ENCODE measurements around the gene FMC1. TPM values are rescaled to one million over a fixed set of nuclear protein-coding genes. Genes with fewer than 3 reads are reported as not detected.

Gene FMC1

DNA sequence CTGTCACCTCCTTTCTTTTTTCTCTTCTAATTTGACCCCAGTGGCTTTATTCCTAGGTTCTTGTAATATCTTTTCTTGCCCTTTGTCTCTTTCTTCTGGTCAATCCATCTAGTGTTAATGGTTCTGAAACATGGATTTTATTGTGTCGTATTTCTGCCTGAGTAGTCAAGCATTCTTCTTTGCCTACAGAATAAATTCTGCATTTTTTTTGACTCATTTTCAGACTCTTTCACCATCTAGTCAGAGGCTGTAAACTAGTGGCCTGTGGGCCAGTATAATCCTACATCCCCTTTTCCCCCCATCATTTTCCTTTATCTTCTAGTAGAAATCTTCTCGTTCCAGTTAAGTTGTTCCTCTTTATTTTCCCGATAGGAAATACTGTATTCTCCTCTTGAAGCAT is 48.0 kb downstream of the FMC1 start:
- no peak overlapping the region for H4K8ac ChIP-seq (ENCODE audit: low read depth, low read length)
- peaks cover 3% of the 10 kb centered on the region for H3K79me1 ChIP-seq (ENCODE audit: low read length)
- WGBS (ENCODE audit: extremely low coverage, insufficient coverage, low lambda C conversion rate): no CpG with 5 or more reads among the region's 3 CpGs
- H3K18ac ChIP-seq (ENCODE audit: low read length): no peak overlapping the region
- no peak overlapping the region for H3K23ac ChIP-seq (ENCODE audit: low read length)
- no peaks in the 10 kb centered on the region for H3K36me3 ChIP-seq (ENCODE audit: control insufficient read depth, insufficient read depth, low read length)
- no peak overlapping the region for H2BK5ac ChIP-seq (ENCODE audit: low read length)
- no peaks in the 10 kb centered on the region for H3K27me3 ChIP-seq (ENCODE audit: insufficient read depth, low read length, poor library complexity)
- no peak overlapping the region for H3K4me3 ChIP-seq (ENCODE audit: low read length)
- peaks cover 4% of the 10 kb centered on the region for H3K79me2 ChIP-seq (ENCODE audit: control insufficient read depth, insufficient read depth, low read length)
- H2BK120ac ChIP-seq (ENCODE audit: low read depth, low read length): no peak overlapping the region
- DNase-seq: no peak
- H3K56ac ChIP-seq (ENCODE audit: low read length): no peak overlapping the region
- no peaks in the 10 kb centered on the region for H3K4me1 ChIP-seq (ENCODE audit: control insufficient read depth, low read depth, low read length)
- H4K5ac ChIP-seq (ENCODE audit: low read length): no peak overlapping the region
- H3K9ac ChIP-seq (ENCODE audit: low read length): no peak overlapping the region
- no peak overlapping the region for H3K4me2 ChIP-seq (ENCODE audit: low read length)
- no peak overlapping the region for H3K27ac ChIP-seq (ENCODE audit: low read depth, low read length)
- no peak overlapping the region for H2AK5ac ChIP-seq (ENCODE audit: low read length)
- no peak overlapping the region for H3K4ac ChIP-seq (ENCODE audit: low read depth, low read length)
- H2BK15ac ChIP-seq (replicated peaks; ENCODE audit: low read depth): no peak overlapping the region

DNA sequence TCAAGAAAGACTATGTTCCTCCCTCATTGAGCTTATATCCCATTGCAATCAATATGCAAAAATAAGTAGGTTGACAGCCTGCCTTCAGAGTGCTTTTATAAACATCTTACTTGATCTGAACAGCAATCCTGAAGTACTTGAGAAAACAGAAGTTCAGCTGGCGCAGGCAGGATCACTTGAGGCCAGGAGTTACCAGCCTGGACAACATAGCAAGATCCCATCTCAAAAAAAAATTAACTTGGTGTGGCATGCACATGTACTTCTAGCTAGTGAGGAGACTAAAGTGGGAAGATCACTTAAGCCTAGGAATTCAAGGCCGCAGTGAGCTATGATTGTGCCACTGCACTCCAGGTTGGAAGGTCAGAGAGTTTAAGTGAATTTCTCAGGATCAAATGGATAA is 48.6 kb downstream of the FMC1 start:
- H3K4me3 ChIP-seq (ENCODE audit: low read length): no peak overlapping the region
- H2BK5ac ChIP-seq (ENCODE audit: low read length): no peak overlapping the region
- H3K27ac ChIP-seq (ENCODE audit: low read depth, low read length): no peak overlapping the region
- H2BK120ac ChIP-seq (ENCODE audit: low read depth, low read length): no peak overlapping the region
- H3K4me1 ChIP-seq (ENCODE audit: control insufficient read depth, low read depth, low read length): no peaks in the 10 kb centered on the region
- WGBS (ENCODE audit: extremely low coverage, insufficient coverage, low lambda C conversion rate): no CpG with 5 or more reads among the region's 2 CpGs
- H3K23ac ChIP-seq (ENCODE audit: low read length): no peak overlapping the region
- peaks cover 4% of the 10 kb centered on the region for H3K79me2 ChIP-seq (ENCODE audit: control insufficient read depth, insufficient read depth, low read length)
- no peak overlapping the region for H3K9ac ChIP-seq (ENCODE audit: low read length)
- H3K4ac ChIP-seq (ENCODE audit: low read depth, low read length): no peak overlapping the region
- no peak overlapping the region for H3K4me2 ChIP-seq (ENCODE audit: low read length)
- no peak overlapping the region for H4K8ac ChIP-seq (ENCODE audit: low read depth, low read length)
- H2BK15ac ChIP-seq (replicated peaks; ENCODE audit: low read depth): no peak overlapping the region
- H3K79me1 ChIP-seq (ENCODE audit: low read length): peaks cover 2% of the 10 kb centered on the region
- H3K56ac ChIP-seq (ENCODE audit: low read length): no peak overlapping the region
- no peaks in the 10 kb centered on the region for H3K36me3 ChIP-seq (ENCODE audit: control insufficient read depth, insufficient read depth, low read length)
- no peak overlapping the region for H4K5ac ChIP-seq (ENCODE audit: low read length)
- H2AK5ac ChIP-seq (ENCODE audit: low read length): no peak overlapping the region
- no peak overlapping the region for H3K18ac ChIP-seq (ENCODE audit: low read length)
- no peaks in the 10 kb centered on the region for H3K27me3 ChIP-seq (ENCODE audit: insufficient read depth, low read length, poor library complexity)
- no peak for DNase-seq

DNA sequence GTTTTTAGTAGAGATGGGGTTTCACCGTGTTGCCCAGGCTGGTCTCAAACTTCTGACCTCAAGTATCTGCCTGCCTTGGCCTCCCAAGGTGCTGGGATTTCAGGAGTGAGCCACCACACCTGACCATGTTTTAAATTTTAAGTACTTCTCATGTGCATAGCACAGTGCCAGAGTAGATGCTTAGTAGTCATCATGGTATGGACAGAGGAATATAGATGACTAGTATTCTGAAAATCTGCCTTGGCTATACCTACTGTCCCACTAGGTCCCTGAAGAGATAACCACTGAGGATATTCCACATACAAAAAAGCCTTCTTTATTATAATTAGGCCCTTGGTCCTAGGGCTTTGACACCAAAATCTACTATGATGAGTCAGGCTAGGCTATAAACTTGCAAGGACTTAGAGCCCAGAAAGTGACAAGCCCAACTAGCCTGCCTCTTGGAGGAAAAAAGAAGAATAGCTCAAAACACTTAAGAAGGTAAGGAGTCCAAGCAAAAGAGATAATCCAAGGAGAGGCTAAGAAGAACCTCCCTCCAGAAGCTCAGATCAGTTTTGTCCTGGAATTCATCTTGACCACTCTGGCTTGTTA is 52.6 kb downstream of the FMC1 start:
- WGBS (ENCODE audit: extremely low coverage, insufficient coverage, low lambda C conversion rate): no CpG with 5 or more reads among the region's 1 CpG
- H3K79me1 ChIP-seq (ENCODE audit: low read length): peaks cover 1% of the 10 kb centered on the region
- no peaks in the 10 kb centered on the region for H3K36me3 ChIP-seq (ENCODE audit: control insufficient read depth, insufficient read depth, low read length)

DNA sequence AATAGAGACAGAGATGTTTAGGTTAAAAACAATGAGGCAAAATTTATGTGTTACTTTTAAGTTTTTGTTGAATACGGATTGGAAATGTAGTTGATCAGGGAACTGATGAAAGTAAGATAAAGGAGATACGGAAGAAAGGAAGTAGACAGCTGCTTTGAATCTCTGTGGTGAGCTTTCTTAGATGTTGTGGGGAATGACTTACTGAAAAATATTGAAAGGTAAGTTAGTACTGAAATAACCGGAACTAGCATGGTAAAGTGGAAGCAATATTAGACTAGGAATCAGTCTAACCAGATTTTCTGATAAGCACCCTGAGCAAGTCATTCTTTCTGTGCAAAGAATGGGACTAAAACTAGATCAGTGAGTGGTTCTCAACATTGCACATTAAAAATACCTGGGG is 53.4 kb downstream of the FMC1 start:
- no peak overlapping the region for H2AK5ac ChIP-seq (ENCODE audit: low read length)
- H2BK15ac ChIP-seq (replicated peaks; ENCODE audit: low read depth): no peak overlapping the region
- H4K8ac ChIP-seq (ENCODE audit: low read depth, low read length): no peak overlapping the region
- no peak for DNase-seq
- no peak overlapping the region for H3K56ac ChIP-seq (ENCODE audit: low read length)
- H3K79me2 ChIP-seq (ENCODE audit: control insufficient read depth, insufficient read depth, low read length): peaks cover 7% of the 10 kb centered on the region
- no peaks in the 10 kb centered on the region for H3K4me1 ChIP-seq (ENCODE audit: control insufficient read depth, low read depth, low read length)
- 100% methylated on average over 2 of the region's 3 CpGs for WGBS (ENCODE audit: extremely low coverage, insufficient coverage, low lambda C conversion rate)
- H3K27ac ChIP-seq (ENCODE audit: low read depth, low read length): no peak overlapping the region
- H3K4me3 ChIP-seq (ENCODE audit: low read length): no peak overlapping the region
- H3K4ac ChIP-seq (ENCODE audit: low read depth, low read length): no peak overlapping the region
- H3K18ac ChIP-seq (ENCODE audit: low read length): no peak overlapping the region
- H2BK120ac ChIP-seq (ENCODE audit: low read depth, low read length): no peak overlapping the region
- no peak overlapping the region for H3K9ac ChIP-seq (ENCODE audit: low read length)
- H3K27me3 ChIP-seq (ENCODE audit: insufficient read depth, low read length, poor library complexity): no peaks in the 10 kb centered on the region
- H4K5ac ChIP-seq (ENCODE audit: low read length): no peak overlapping the region
- no peak overlapping the region for H3K23ac ChIP-seq (ENCODE audit: low read length)
- H3K79me1 ChIP-seq (ENCODE audit: low read length): peaks cover 1% of the 10 kb centered on the region
- H3K36me3 ChIP-seq (ENCODE audit: control insufficient read depth, insufficient read depth, low read length): no peaks in the 10 kb centered on the region
- H2BK5ac ChIP-seq (ENCODE audit: low read length): no peak overlapping the region
- H3K4me2 ChIP-seq (ENCODE audit: low read length): no peak overlapping the region

More for the DNA sequence above, 52.6 kb downstream of the FMC1 start:
- Histone ChIP-seq H3K18ac (ENCODE audit: low read length) (no peak overlapping the region), H4K8ac (ENCODE audit: low read depth, low read length) (no peak overlapping the region), H2BK120ac (ENCODE audit: low read depth, low read length) (no peak overlapping the region), H3K56ac (ENCODE audit: low read length) (no peak overlapping the region), H3K9ac (ENCODE audit: low read length) (no peak overlapping the region), H3K79me2 (ENCODE audit: control insufficient read depth, insufficient read depth, low read length) (peaks cover 7% of the 10 kb centered on the region), H3K27me3 (ENCODE audit: insufficient read depth, low read length, poor library complexity) (no peaks in the 10 kb centered on the region), H3K4me1 (ENCODE audit: control insufficient read depth, low read depth, low read length) (no peaks in the 10 kb centered on the region), H3K4me2 (ENCODE audit: low read length) (no peak overlapping the region), H3K4me3 (ENCODE audit: low read length) (no peak overlapping the region), H4K5ac (ENCODE audit: low read length) (no peak overlapping the region), H3K27ac (ENCODE audit: low read depth, low read length) (no peak overlapping the region), H3K23ac (ENCODE audit: low read length) (no peak overlapping the region), H2BK5ac (ENCODE audit: low read length) (no peak overlapping the region), H2BK15ac (replicated peaks; ENCODE audit: low read depth) (no peak overlapping the region), H3K4ac (ENCODE audit: low read depth, low read length) (no peak overlapping the region), H2AK5ac (ENCODE audit: low read length) (no peak overlapping the region)
- DNase-seq: peak; percentile 23

Small RNAs within 50 kb of the gene (small RNA-seq; reads per million reads assigned to genes)
- not detected for gene RNU6-206P (ENCODE audit: insufficient read depth)

Measured in mesendoderm (in vitro differentiated cells).